SK-N-MC (cell line): Measurements from ENCODE around the gene EMSY.

ENCODE experiments used
- EZH2 ChIP-seq: fragments of 200-600 bp; sonication (generic); IDR thresholded peaks from one replicate; pipeline ENCODE4 v1.6.1; 2017; ENCODE audit warnings: antibody characterized with exemption
- FOXP2 ChIP-seq: optimal IDR thresholded peaks from 2 replicates; pipeline ENCODE3; 2011; ENCODE audit warnings: mild to moderate bottlenecking, moderate library complexity; ENCODE audit not compliant: insufficient read depth; ENCODE audit errors: extremely low read length, control extremely low read depth
- POLR2AphosphoS5 ChIP-seq: IDR thresholded peaks from 2 replicates; pipeline ENCODE4 v1.6.1; 2012; ENCODE audit warnings: mild to moderate bottlenecking, low read depth, low read length, borderline replicate concordance

DNA sequence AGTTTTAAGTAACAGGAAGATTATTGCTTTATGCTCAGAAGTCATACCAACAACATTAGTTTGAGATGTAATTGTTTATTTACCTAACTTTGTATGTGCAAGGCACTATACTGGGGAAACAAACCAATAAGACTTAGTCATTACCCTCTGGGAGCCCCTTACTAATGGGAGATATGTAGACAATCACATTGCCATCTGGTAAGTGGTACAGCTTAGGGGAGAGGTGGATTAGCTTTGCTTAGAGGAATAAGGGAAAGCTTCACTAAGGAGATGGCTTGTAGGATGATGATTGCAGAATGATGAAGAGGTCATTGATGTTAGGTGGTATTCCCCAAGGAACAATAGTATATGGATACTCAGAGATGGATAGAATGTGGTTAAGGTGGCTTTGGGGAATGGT, 17.5 kb downstream of the EMSY start:
- TF ChIP-seq EZH2 = no peak
- TF ChIP-seq POLR2AphosphoS5 = no peak
- no peak for TF ChIP-seq FOXP2
